GM10266 (cell line): ENCODE results near the gene AKR1C2.
A peak's percentile ranks its signal among the peaks of the same experiment; 100 is the strongest.
"Not testable (repeated sequence)": the region's sequence is repeated elsewhere in the genome, so short reads cannot be mapped to it uniquely, and the experiment has no call there.

Experiments
- DNase-seq: peaks from one replicate; pipeline ENCODE4 v3.0.0; 2012; ENCODE audit errors: extremely low spot score
- TF ChIP-seq, protein P1 (sequence below): IDR thresholded peaks from 2 replicates; pipeline ENCODE4 v1.5.1; 2012; ENCODE audit warnings: mild to moderate bottlenecking, low read depth; ENCODE audit not compliant: control insufficient read depth, insufficient read depth; ENCODE audit errors: missing control alignments

AKR1C2 gene

DNA sequence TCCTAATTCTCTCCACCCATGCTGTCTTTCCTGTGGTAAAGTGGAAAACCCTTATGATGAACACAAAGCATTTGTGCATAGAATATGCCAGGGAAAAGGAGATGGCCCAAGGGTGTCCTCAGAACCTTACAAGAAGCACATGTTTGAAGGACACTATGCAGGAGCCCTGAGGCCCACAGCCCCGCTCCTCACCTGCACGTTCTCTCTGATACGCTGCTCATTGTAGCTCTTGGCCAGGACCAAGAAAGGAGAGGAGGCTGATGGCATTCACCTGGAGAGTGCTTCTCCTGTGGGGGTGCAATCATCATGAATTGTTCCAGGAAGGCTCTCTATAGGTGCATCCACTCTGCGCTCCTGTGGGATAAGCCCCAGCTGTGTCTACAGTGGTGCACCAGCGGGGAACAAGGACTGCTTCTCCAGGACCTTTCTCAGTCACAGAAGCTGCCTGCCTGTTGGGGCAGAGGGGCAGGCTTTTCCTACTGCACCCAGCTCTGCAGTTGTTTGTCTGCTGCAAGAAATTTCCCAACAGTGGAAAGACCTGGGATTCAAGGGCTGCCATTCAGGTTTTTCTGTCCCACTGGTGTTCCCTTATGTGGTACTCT is 19.9 kb downstream of the AKR1C2 start:
- TF ChIP-seq, protein P1, sequence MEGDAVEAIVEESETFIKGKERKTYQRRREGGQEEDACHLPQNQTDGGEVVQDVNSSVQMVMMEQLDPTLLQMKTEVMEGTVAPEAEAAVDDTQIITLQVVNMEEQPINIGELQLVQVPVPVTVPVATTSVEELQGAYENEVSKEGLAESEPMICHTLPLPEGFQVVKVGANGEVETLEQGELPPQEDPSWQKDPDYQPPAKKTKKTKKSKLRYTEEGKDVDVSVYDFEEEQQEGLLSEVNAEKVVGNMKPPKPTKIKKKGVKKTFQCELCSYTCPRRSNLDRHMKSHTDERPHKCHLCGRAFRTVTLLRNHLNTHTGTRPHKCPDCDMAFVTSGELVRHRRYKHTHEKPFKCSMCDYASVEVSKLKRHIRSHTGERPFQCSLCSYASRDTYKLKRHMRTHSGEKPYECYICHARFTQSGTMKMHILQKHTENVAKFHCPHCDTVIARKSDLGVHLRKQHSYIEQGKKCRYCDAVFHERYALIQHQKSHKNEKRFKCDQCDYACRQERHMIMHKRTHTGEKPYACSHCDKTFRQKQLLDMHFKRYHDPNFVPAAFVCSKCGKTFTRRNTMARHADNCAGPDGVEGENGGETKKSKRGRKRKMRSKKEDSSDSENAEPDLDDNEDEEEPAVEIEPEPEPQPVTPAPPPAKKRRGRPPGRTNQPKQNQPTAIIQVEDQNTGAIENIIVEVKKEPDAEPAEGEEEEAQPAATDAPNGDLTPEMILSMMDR, result no peak
- no peak for DNase-seq

DNA sequence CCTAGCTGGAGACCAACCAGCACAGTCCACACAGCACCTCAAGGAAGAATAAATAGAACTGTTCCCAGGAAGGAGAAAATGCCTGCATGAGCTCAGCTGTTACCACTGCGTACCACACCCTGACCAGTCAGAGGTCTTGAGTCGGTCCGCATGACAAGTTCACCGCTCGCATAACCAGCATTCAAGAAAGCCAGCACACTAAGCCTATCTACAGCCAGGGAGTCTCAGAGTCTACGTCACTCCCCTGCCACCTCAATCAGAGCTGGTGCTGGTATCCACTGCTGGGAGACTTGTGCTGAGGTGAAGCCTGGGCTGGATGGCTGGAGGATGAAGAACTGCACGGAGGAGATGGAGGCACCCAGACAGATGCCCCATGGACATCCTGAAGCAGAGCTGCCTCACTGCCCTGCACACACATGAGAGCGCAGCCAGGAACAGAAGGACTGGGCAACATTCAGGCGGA is 20.9 kb downstream of the AKR1C2 start:
- no peak for DNase-seq
- TF ChIP-seq, protein P1, result no peak

DNA sequence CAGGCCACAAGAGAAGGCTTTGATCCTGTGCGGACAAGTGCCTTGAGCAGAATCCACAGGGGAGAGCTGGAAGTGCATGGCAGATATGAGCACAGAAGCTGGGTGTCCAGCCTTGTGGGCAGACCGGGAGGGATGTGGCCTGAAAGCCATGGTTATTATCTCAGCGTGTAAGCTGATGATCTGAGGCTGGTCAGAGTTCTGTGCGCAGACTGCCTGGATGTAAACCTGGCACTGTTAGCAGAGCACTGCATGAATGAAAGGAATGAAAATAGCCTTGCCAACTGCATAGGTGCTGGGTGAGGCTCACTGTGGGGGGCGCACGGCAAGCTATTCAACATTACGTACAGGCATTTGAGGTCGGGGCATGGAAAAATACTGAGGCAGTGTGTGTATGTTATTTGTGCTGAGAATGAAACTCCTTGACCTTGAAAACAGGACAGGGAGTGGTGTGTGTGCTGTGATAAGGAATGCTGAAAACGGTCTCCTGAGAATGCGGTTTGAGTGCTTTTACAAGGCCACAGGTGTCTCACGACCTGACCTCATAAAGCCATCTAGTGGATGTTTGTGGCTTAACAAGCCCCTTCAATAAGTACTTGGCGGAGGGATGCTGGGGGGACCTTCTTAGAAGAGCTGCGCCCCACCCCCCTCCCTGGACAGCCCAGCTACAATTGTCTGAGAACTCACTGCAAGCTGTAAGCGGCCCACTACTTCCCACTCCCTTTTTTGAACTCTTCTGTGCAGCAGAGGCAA is 21.8 kb downstream of the AKR1C2 start:
- TF ChIP-seq, protein P1, result peak; percentile 49

DNA sequence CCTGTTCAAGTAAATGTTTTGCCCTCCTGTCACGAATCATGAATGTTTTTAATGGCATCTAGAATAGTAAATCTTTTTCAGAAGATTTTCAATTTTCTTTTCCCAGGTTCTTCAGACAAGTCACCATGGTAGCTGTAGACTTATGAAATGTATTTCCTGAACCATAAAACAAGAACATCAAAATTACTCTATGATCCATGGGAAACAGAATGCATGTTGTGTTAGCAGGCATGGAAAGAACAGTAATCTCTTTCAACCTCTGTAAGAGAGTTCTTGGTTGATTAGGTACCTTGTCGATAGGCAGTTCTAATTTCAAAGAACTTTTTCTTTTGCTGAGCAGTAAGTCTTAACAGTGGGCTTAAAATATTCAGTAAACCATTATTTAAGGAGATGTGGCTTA is 22.9 kb downstream of the AKR1C2 start:
- TF ChIP-seq, protein P1, result no peak
- DNase-seq, result no peak

More for the DNA sequence above, 21.8 kb downstream of the AKR1C2 start:
- DNase-seq, result peak; percentile 6

DNA sequence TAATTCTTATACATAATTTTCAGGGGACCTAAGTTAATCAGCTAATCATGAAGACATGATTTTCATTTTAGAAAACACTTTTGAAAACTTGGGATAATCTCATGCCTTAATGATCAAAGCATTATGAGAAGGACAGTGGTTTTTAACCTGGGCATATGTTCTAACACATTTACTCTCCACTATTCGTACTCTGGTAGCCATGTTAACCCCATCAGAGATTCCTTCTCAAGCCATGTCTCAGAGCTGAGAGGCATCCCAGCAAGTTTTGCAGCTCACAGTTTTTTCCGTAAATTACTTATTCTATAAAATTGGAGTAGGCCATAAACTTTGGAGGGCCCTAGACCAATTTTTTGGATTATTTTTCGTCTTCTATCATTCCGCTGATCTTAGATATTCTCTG is 24.8 kb downstream of the AKR1C2 start:
- TF ChIP-seq, protein P1, result no peak

DNA sequence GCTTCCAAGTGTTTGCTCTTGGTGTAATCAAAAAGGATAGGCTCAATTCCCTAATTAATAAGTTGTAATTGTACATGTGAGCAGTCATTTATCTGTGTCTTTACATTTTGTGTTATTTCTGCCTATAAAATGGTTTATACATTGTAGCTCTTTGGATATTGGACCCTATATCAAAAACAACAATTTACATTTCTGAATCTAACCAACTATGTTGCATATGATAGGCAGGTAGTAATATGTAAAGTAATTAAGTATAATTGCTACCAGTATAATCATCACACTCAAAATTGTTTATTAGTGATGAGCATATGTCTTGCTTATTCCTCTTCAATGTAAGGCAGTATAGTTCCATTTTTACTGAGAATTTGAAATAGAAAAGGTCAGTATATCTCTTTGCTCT is 26.6 kb downstream of the AKR1C2 start:
- DNase-seq, result no peak
- TF ChIP-seq, protein P1, result no peak

More for the DNA sequence above, 24.8 kb downstream of the AKR1C2 start:
- no peak for DNase-seq

DNA sequence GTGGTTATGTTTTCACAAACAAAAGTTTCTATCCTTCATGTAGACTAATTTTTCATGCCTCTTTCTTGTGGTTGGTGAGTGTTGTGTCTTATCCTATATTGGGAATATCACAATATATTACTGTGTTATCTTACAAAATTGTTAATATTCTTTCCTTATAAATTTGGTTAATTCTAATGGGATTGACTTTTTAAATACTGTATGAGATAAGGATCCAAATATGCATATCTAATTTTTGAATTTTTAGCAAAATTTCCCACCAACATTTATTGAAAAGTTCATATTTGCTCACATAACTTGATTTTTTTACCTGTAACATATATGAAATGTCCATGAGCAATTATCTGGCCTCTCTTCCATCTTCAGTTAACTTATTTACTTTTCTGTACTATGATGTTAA is 29.3 kb downstream of the AKR1C2 start:
- DNase-seq, result not testable (repeated sequence)

DNA sequence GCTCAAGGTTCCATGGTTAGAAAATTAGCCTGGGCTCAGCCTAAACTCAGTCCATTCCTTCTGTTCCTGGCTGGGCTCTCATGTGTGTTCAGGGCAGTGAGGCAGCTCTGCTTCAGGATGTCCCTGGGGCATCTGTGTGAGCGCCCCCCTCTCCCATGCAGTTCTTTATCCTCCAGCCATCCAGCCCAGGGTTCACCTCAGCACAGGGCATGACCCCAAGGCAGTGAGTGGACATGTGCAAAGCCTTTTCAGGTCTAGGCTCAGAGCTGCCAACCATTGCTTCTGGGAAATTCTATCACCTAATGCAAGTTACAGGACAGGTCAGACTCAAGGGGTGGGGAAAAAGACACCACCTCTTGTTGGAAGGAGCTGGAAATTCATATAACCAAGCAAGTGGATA is 30.4 kb downstream of the AKR1C2 start:
- not testable (repeated sequence) for DNase-seq

DNA sequence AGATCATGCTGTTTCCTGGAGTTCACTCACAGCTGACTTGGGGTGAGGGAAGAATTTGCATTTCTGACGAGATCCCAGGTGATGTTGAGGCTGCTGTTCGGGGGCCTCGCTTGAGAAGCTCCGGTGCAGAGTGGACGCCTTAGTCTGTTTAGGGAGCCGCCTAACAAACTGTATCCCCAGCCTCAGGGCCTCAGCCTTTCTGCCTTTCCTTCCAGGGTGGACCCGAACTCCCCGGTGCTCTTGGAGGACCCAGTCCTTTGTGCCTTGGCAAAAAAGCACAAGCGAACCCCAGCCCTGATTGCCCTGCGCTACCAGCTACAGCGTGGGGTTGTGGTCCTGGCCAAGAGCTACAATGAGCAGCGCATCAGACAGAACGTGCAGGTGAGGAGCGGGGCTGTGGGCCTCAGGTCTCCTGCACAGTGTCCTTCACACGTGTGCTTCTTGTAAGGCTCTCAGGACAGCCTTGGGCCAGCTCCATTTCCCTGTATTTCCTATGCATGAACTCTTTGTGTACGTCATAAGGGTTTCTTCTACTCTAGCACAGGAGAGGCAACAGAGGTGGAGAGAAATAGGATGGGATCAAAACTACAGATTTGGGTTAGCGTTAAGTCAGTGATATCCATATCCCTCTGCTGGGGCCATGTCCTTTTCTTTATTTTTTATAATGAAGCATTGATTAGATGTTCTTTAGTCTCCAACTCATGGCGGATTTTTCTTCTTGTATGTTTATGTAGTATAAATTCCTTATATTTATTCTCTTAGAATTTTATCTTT is 31.1 kb downstream of the AKR1C2 start:
- not testable (repeated sequence) for DNase-seq

DNA sequence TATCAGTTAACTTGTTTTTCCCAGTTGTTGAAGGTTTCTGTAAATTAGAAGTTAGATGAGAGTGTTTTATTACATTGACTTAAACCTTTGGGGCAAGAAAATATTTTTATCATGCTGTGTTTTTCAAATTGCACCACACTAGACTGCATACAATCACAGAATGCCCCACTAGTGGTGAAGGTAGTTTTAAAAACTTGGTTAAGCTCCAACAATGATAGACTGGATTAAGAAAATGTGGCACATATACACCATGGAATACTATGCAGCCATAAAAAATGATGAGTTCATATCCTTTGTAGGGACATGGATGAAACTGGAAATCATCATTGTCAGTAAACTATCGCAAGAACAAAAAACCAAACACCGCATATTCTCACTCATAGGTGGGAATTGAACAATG is 33.3 kb downstream of the AKR1C2 start:
- not testable (repeated sequence) for DNase-seq

DNA sequence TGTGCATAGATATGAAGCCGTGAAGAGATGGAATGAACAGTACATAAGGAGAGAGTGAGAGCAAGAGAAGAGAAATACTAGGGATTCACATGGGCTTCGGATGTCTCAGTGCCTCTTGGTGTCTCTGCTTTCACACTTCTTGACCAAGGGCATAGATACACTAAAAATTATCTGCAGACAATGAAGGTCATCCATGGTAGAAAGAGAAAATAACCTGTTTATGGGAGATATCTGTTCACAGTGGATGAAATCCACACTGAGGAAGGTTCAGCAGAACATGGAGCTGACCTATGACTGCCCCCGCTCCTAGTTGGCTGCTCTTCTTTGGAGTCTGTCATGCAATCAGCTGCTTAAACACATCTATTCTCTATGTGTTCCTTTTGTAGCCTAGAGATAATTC is 34.4 kb downstream of the AKR1C2 start:
- DNase-seq, result not testable (repeated sequence)

DNA sequence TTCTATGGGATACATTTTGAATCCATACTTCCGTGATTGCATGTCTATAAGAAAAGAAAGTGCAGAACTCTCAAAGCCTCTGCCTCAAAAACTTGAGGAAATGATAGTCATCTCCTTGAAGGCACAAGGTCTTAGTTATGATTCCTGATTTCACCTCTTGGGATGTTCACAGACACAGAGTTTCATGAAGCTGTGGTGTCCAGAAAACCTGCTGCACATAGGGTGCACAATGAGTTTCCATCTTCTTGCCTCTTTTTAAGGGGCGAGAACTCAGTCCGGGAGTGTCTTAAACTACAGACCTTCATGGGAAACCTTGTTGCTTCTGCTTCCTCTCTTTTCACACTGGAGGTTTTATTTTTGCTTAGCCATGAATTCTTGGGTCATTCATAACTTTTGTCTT is 36.5 kb downstream of the AKR1C2 start:
- DNase-seq, result not testable (repeated sequence)
